Calu3 (cell line): Measurements from ENCODE around the gene SLC6A6. TPM values are rescaled to one million over a fixed set of nuclear protein-coding genes. Genes with fewer than 3 reads are reported as not detected.
"Not testable (repeated sequence)": the region's sequence is repeated elsewhere in the genome, so short reads cannot be mapped to it uniquely, and the experiment has no call there.

ENCODE experiments used
- BruUV-seq: library from RNA; stranded (reverse); fragments of 400-500 nt; replicated peaks from 2 replicates; lab custom pipeline; 2021; lab: Mats Ljungman, UMichigan
- CTCF ChIA-PET: fragments of 300-600 bp; sonication (Branson Sonifier 250); formaldehyde crosslinking; loops from one replicate; lab custom pipeline; 2022; ENCODE audit warnings: antibody characterized with exemption; lab: Charles Lee
- DNase-seq: peaks from one replicate; pipeline ENCODE4 v3.0.0; 2022
- H3K27ac Mint-ChIP-seq: one replicate; pipeline ENCODE4 v1.8.0; 2022; ENCODE audit warnings: mixed read lengths; ENCODE audit not compliant: unreplicated experiment
- H3K27me3 Mint-ChIP-seq: one replicate; pipeline ENCODE4 v1.8.0; 2022; ENCODE audit warnings: mixed read lengths; ENCODE audit not compliant: unreplicated experiment
- H3K36me3 Mint-ChIP-seq: one replicate; pipeline ENCODE4 v1.8.0; 2022; ENCODE audit warnings: mild to moderate bottlenecking, moderate library complexity, mixed read lengths; ENCODE audit not compliant: insufficient read depth, unreplicated experiment
- H3K4me1 Mint-ChIP-seq: one replicate; pipeline ENCODE4 v1.8.0; 2022; ENCODE audit warnings: mild to moderate bottlenecking, low read depth, mixed read lengths; ENCODE audit not compliant: unreplicated experiment
- H3K4me3 Mint-ChIP-seq: one replicate; pipeline ENCODE4 v1.8.0; 2022; ENCODE audit warnings: mild to moderate bottlenecking, low read depth, moderate library complexity, mixed read lengths; ENCODE audit not compliant: unreplicated experiment
- H3K9me3 Mint-ChIP-seq: one replicate; pipeline ENCODE4 v1.8.0; 2022; ENCODE audit warnings: low read depth, mixed read lengths; ENCODE audit not compliant: unreplicated experiment
- CTCF ChIP-seq: fragments of 200-600 bp; IDR thresholded peaks from one replicate; pipeline ENCODE4 v1.8.0; 2022; ENCODE audit warnings: antibody characterized with exemption; ENCODE audit not compliant: unreplicated experiment
- intact Hi-C: fragments of 100-400 bp; cut with micrococcal nuclease; formaldehyde crosslinking; loops from one replicate; pipeline ENCODE4 v1.10.0; 2022; ENCODE audit not compliant: unreplicated experiment
- total RNA-seq: library from RNA; stranded (reverse); gene quantifications from 2 replicates; pipeline ENCODE4 v1.2.3, GENCODE V29; 2022

Gene SLC6A6
- total RNA-seq, 1 experiment from 2014 or later, result 46.3 TPM

GRCh38 chr3:14406766-14407165 is 4.4 kb downstream of the SLC6A6 start:
- Mint-ChIP-seq H3K27ac (no peak overlapping the region), H3K36me3 (peaks cover 75% of the 10 kb centered on the region), H3K9me3 (no peaks in the 10 kb centered on the region), H3K4me1 (peaks cover 29% of the 10 kb centered on the region), H3K27me3 (no peaks in the 10 kb centered on the region), H3K4me3 (peak overlapping the region; percentile 58)
- TF ChIP-seq CTCF, result no peak
- no peak for DNase-seq
- CTCF ChIA-PET, result interaction anchor here (0.7 to 1.0 kb wide), 2 partner anchors 38 to 203 kb away, joined by 3 read pairs; no protein-coding TSS in a partner anchor
- no TSS peak for BruUV-seq
- intact Hi-C loops, result no loop called here

- no peak for TF ChIP-seq CTCF
- Mint-ChIP-seq H3K4me1 (peaks cover 29% of the 10 kb centered on the region), H3K27ac (no peak overlapping the region), H3K9me3 (no peaks in the 10 kb centered on the region), H3K4me3 (no peak overlapping the region), H3K36me3 (peaks cover 74% of the 10 kb centered on the region), H3K27me3 (no peaks in the 10 kb centered on the region)
- intact Hi-C loops, result no loop called here
- CTCF ChIA-PET, result interaction anchor here (0.7 to 1.0 kb wide), 3 partner anchors 30 to 204 kb away, joined by 3 to 4 read pairs (median 3); no protein-coding TSS in a partner anchor
- no TSS peak for BruUV-seq
- no peak for DNase-seq
These were observed 4.8 kb downstream of the SLC6A6 start for GRCh38 chr3:14407203-14407602.

GRCh38 chr3:14409779-14410063 is 7.3 kb downstream of the SLC6A6 start:
- peak overlapping the region; percentile 50 for H3K27ac Mint-ChIP-seq
- H3K4me3 Mint-ChIP-seq, H3K9me3 Mint-ChIP-seq, intact Hi-C loops, BruUV-seq, CTCF ChIA-PET, DNase-seq, H3K27me3 Mint-ChIP-seq: not testable (repeated sequence)
- peaks cover 33% of the 10 kb centered on the region for H3K4me1 Mint-ChIP-seq
- peaks cover 49% of the 10 kb centered on the region for H3K36me3 Mint-ChIP-seq

- intact Hi-C loops, result no loop called here
- H3K4me3 Mint-ChIP-seq, result no peak overlapping the region
- no TSS peak for BruUV-seq
- peaks cover 47% of the 10 kb centered on the region for H3K36me3 Mint-ChIP-seq
- H3K9me3 Mint-ChIP-seq, result no peaks in the 10 kb centered on the region
- H3K27me3 Mint-ChIP-seq, result no peaks in the 10 kb centered on the region
- no peak for TF ChIP-seq CTCF
- peak overlapping the region; percentile 86 for H3K27ac Mint-ChIP-seq
- CTCF ChIA-PET, result interaction anchor here (0.8 to 1.0 kb wide), 2 partner anchors 43 to 209 kb away, joined by 4 read pairs; no protein-coding TSS in a partner anchor
- peaks cover 36% of the 10 kb centered on the region for H3K4me1 Mint-ChIP-seq
- DNase-seq, result no peak
These were observed 7.7 kb downstream of the SLC6A6 start for GRCh38 chr3:14410106-14410502.

- H3K27ac Mint-ChIP-seq, result peak overlapping the region; percentile 86
- CTCF ChIA-PET, result interaction anchor here (0.8 to 1.0 kb wide), 3 partner anchors 42 to 210 kb away, joined by 3 to 4 read pairs (median 4); no protein-coding TSS in a partner anchor
These were observed 8.2 kb downstream of the SLC6A6 start for GRCh38 chr3:14410503-14411165.

More at GRCh38 chr3:14410503-14411165, 8.2 kb downstream of the SLC6A6 start:
- intact Hi-C loops, result no loop called here
- peaks cover 32% of the 10 kb centered on the region for H3K4me1 Mint-ChIP-seq
- no peak overlapping the region for H3K4me3 Mint-ChIP-seq
- no TSS peak for BruUV-seq
- TF ChIP-seq CTCF, result no peak
- DNase-seq, result peak; percentile 62
- peaks cover 42% of the 10 kb centered on the region for H3K36me3 Mint-ChIP-seq
- no peaks in the 10 kb centered on the region for H3K9me3 Mint-ChIP-seq
- no peaks in the 10 kb centered on the region for H3K27me3 Mint-ChIP-seq
